Mucosa of stomach (tissue), 1 donor: ENCODE results near the gene MTMR3.

Experiments
- H3K27me3 ChIP-seq: one replicate; pipeline ENCODE4 v1.7.0; 2013; ENCODE audit warnings: mild to moderate bottlenecking, low read length; ENCODE audit not compliant: control insufficient read depth, insufficient read depth
- H3K36me3 ChIP-seq: one replicate; pipeline ENCODE4 v1.7.0; 2013; ENCODE audit warnings: low read length; ENCODE audit not compliant: control insufficient read depth, insufficient read depth
- H3K4me1 ChIP-seq: one replicate; pipeline ENCODE4 v1.7.0; 2013; ENCODE audit warnings: mild to moderate bottlenecking, low read length; ENCODE audit not compliant: control insufficient read depth, insufficient read depth
- H3K4me3 ChIP-seq: one replicate; pipeline ENCODE4 v1.7.0; 2013; ENCODE audit warnings: low read length
- H3K9ac ChIP-seq: one replicate; pipeline ENCODE4 v1.7.0; 2013; ENCODE audit warnings: mild to moderate bottlenecking, low read length, moderate library complexity
- H3K9me3 ChIP-seq: one replicate; pipeline ENCODE4 v1.7.0; 2013; ENCODE audit warnings: mild to moderate bottlenecking, low read length, moderate library complexity; ENCODE audit not compliant: control insufficient read depth
- donor health status: Pancreatic carcinoma.

Gene MTMR3

DNA sequence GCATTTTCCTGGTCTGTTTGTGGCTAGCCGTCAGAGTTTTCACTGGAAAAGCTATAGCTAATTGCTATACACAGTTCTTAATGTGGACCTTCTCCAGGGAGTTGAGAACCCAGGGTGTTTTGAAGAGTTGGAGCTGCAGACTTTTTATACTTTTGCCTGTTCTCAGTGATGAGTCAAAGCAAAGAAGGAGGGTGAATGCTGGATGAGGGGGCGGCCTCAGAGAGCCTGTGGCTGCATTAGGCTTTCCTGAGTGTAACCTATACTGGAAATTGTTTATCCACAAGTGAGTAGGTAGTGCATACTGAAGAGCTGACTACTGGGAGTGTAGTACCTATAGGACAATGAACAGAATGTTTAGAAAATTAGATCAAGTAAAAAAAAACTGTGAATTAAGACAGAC lies 117.6 kb downstream of the MTMR3 start:
- Histone ChIP-seq H3K27me3 (no peaks in the 10 kb centered on the region), H3K9me3 (no peaks in the 10 kb centered on the region), H3K36me3 (no peaks in the 10 kb centered on the region), H3K9ac (no peak overlapping the region), H3K4me3 (no peak overlapping the region), H3K4me1 (no peaks in the 10 kb centered on the region)

DNA sequence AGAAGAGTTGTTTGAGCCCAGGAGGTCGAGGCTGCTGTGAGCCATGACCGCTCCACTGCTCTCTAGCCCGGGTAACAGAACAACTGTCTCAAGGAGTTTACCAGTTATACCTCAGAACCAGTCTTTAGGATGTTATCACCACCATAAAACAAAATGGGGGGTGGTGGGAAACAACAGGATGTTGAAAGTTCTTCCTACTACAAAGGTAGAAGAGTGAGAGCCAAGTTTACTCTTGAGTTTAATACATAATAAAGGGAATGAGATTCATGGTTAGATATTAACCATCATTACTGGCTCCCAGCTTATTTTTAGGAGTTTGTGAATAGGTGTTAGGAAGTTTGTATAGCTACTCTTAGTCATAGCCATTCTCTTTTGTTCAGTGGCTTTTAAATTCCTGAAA lies 118.5 kb downstream of the MTMR3 start:
- H3K27me3 ChIP-seq, result no peaks in the 10 kb centered on the region
- no peaks in the 10 kb centered on the region for H3K9me3 ChIP-seq
- H3K4me1 ChIP-seq, result no peaks in the 10 kb centered on the region
- no peak overlapping the region for H3K9ac ChIP-seq
- no peak overlapping the region for H3K4me3 ChIP-seq
- H3K36me3 ChIP-seq, result no peaks in the 10 kb centered on the region

GRCh38 chr22:30002861-30003486 lies 120.0 kb downstream of the MTMR3 start:
- Histone ChIP-seq H3K27me3 (no peaks in the 10 kb centered on the region), H3K9ac (no peak overlapping the region), H3K4me1 (no peaks in the 10 kb centered on the region), H3K4me3 (no peak overlapping the region), H3K9me3 (no peaks in the 10 kb centered on the region), H3K36me3 (no peaks in the 10 kb centered on the region)

DNA sequence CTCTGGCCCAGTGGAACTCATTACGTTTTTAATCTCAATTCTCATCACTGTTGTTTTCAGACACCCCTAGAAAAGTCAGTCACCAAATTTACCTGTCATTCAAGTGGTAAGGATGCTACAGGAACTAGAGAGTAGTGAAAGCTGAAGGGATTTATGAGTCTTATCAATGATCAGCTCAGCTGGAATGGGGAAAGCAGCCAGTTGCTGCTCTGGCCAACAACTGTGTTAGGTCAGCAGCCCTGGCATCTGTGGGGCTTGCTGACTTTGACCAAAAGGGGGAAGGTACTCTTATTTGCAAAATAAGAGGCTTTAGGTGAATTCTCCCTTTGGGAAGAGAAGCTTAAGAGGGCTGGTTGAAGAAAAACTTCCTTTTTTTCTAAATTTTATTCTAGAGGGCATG lies 121.1 kb downstream of the MTMR3 start:
- Histone ChIP-seq H3K36me3 (no peaks in the 10 kb centered on the region), H3K4me3 (no peak overlapping the region), H3K9me3 (no peaks in the 10 kb centered on the region), H3K27me3 (no peaks in the 10 kb centered on the region), H3K4me1 (no peaks in the 10 kb centered on the region), H3K9ac (no peak overlapping the region)

DNA sequence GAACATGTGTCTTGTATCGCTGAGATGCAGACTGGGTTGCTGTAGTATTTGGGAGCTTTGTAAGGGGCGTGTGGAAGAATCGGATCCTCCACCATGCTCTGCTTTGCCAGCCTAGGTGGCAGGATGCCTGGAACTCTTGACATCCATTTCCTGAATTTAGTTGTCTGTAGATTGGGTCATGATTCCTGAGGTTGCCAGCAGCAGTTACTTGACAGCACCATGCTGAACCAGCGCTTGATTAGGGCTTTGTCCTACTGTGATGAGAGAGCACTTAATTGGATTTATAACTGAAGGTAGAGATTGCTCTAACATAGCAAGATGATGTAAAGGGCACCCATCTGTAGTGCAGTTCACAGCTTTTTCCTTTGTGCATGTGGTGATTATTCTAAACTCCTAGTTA lies 121.7 kb downstream of the MTMR3 start:
- Histone ChIP-seq H3K4me3 (no peak overlapping the region), H3K9me3 (no peaks in the 10 kb centered on the region), H3K9ac (no peak overlapping the region), H3K27me3 (no peaks in the 10 kb centered on the region), H3K4me1 (no peaks in the 10 kb centered on the region), H3K36me3 (no peaks in the 10 kb centered on the region)

DNA sequence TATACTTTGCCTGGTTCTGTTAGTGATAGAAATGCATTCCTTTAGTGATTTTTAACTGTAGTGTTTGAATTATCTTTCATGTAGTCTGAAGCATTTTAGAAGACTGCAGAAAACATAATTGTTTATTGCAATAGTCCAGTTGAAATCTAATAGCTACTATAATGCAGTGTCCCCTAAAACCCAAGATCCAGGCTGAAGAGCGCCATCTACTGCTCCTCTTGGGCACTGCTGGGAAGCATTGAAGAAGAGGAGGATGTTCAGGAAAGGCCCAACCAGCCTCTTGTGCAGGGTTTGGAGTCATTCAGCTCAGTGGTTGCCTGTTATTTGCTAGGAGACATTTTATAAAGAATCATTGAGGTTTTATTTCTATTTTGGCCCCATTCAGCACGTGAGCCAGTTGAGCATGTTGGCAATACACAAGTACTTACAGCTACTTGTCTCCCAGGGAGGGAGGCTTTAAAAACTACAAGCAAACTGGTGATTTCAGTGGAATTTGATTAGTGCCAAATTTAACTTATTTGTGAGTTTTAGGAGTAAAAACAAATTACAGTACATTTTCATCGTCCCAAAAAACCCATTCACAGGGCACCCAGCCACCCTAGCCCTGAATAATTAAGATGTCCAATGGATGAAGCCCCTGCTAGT lies 122.4 kb downstream of the MTMR3 start:
- H3K4me3 ChIP-seq, result no peak overlapping the region
- no peaks in the 10 kb centered on the region for H3K4me1 ChIP-seq
- no peaks in the 10 kb centered on the region for H3K9me3 ChIP-seq
- no peaks in the 10 kb centered on the region for H3K36me3 ChIP-seq
- H3K27me3 ChIP-seq, result no peaks in the 10 kb centered on the region
- no peak overlapping the region for H3K9ac ChIP-seq

DNA sequence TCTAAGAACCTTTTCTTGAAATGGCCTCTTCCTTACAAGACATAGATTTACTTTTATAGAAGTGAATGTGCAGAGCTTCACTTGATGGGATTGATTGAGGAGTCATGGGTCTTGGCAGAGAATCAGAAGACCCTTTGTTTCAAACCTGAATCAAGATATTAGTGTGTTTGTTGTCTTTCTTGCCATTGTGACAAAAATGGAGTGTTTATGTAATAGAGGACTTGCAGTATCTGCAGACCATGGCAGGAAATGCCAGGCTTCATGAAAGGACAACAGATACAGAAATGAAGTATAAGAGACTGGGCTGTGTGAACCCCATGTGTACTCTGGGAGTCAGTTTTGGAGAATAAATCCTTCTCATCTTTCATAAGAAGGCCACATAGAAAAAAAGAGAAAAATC lies 124.4 kb downstream of the MTMR3 start:
- Histone ChIP-seq H3K36me3 (peaks cover 5% of the 10 kb centered on the region), H3K9ac (no peak overlapping the region), H3K9me3 (no peaks in the 10 kb centered on the region), H3K4me3 (no peak overlapping the region), H3K4me1 (no peaks in the 10 kb centered on the region), H3K27me3 (no peaks in the 10 kb centered on the region)

DNA sequence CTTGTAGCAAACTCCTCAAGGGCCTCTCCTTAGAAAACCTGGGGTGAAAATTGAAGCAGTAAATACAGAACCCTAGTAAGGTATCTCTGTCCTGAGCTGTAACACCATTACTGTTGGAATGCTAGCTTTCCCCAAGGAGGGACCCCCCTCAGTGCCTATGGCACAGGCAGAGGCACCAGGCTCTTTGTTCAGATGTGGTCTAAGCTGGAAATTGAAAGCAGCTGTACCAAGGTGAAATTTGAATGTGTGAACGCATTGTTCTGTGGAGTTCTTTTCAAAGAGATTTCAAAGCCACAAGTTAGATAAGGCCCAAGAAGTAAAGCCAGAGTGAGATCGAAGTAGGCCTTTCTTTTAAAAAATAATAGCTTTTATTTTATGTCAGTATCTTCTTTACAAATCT lies 125.4 kb downstream of the MTMR3 start:
- Histone ChIP-seq H3K9ac (no peak overlapping the region), H3K4me3 (no peak overlapping the region), H3K4me1 (no peaks in the 10 kb centered on the region), H3K27me3 (no peaks in the 10 kb centered on the region), H3K9me3 (no peaks in the 10 kb centered on the region), H3K36me3 (peaks cover 8% of the 10 kb centered on the region)

GRCh38 chr22:30009478-30009877 lies 126.5 kb downstream of the MTMR3 start:
- Histone ChIP-seq H3K9ac (no peak overlapping the region), H3K4me1 (no peaks in the 10 kb centered on the region), H3K36me3 (peaks cover 8% of the 10 kb centered on the region), H3K4me3 (no peak overlapping the region), H3K9me3 (no peaks in the 10 kb centered on the region), H3K27me3 (no peaks in the 10 kb centered on the region)

DNA sequence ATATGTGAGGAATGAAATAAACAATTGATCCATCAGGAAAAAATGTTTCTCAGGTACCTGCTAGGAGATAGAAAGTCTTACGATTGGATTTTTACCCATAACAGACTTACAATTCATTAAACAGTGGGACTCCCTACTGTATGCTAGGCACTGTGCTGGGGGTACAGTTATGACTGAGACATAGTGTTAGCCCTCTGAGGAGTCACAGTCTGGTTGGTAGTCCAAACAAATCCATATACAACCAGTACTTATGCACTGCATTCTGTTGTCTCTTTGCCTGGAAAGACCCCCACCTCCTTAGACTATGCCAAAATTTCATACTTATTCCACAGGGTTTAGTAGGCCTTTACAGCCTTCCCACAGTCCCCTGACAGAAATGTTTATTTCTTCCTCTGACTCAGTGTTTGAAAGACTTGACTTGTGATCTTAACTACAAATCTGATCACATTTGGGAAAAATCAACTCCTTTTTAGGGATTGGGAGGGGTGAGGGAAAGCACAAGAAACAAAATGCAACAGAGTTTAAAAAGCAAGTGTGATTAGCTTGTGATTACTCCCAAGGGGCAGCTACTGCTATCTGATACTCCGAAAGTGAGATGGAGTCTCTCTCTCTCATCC lies 127.9 kb downstream of the MTMR3 start:
- no peak overlapping the region for H3K9ac ChIP-seq
- H3K9me3 ChIP-seq, result no peaks in the 10 kb centered on the region
- H3K36me3 ChIP-seq, result peaks cover 16% of the 10 kb centered on the region
- H3K4me1 ChIP-seq, result no peaks in the 10 kb centered on the region
- no peaks in the 10 kb centered on the region for H3K27me3 ChIP-seq
- no peak overlapping the region for H3K4me3 ChIP-seq

DNA sequence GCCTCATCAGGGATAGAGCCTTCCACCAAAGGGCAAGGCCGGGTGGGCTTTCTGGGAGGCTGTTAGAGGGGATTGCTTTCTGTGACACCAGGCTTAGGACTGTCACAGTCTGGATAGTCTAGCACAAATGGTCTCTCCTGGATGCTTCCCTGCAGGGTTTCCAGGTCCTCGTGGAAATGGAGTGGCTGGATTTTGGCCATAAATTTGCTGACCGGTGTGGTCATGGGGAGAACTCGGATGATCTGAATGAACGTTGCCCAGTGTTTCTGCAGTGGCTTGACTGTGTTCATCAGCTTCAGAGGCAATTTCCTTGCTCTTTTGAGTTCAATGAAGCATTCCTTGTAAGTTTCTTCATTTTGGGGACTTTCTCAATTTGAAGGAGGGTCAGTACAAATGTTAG lies 130.2 kb downstream of the MTMR3 start:
- Histone ChIP-seq H3K4me3 (no peak overlapping the region), H3K9ac (no peak overlapping the region), H3K4me1 (no peaks in the 10 kb centered on the region), H3K36me3 (peaks cover 23% of the 10 kb centered on the region), H3K9me3 (no peaks in the 10 kb centered on the region), H3K27me3 (no peaks in the 10 kb centered on the region)

- Histone ChIP-seq H3K4me3 (no peak overlapping the region), H3K36me3 (peaks cover 23% of the 10 kb centered on the region), H3K4me1 (no peaks in the 10 kb centered on the region), H3K9ac (no peak overlapping the region), H3K9me3 (no peaks in the 10 kb centered on the region), H3K27me3 (no peaks in the 10 kb centered on the region)
Measured at GRCh38 chr22:30014244-30014643, 131.3 kb downstream of the MTMR3 start.
